ENCODE results near the gene TEAD3.
"Not testable (repeated sequence)": the region's sequence is repeated elsewhere in the genome, so short reads cannot be mapped to it uniquely, and the experiment has no call there.

Gene TEAD3

GRCh38 chr6:35496841-35497570, at the start of gene TEAD3:
TEAD3 (minus strand) TSS chr6:35497079.
- peak; percentile 50 for DNase-seq

GRCh38 chr6:35544769-35545361, 48.0 kb upstream of the TEAD3 start:
- DNase-seq = no peak

GRCh38 chr6:35543459-35544193, 46.7 kb upstream of the TEAD3 start:
- DNase-seq = no peak

GRCh38 chr6:35541836-35542235, 45.0 kb upstream of the TEAD3 start:
- no peak for DNase-seq

GRCh38 chr6:35539223-35539622, 42.3 kb upstream of the TEAD3 start:
- no peak for DNase-seq

- not testable (repeated sequence) for DNase-seq
Measured at GRCh38 chr6:35535847-35536246, 39.0 kb upstream of the TEAD3 start.

- no peak for DNase-seq
Measured at GRCh38 chr6:35534407-35535170, 37.7 kb upstream of the TEAD3 start.

GRCh38 chr6:35533981-35534380, 37.1 kb upstream of the TEAD3 start:
- no peak for DNase-seq

GRCh38 chr6:35532126-35532525, 35.2 kb upstream of the TEAD3 start:
- DNase-seq = no peak

GRCh38 chr6:35524380-35525020, 27.6 kb upstream of the TEAD3 start:
- no peak for DNase-seq

- DNase-seq = peak; percentile 78
Measured at GRCh38 chr6:35522660-35523658, 26.1 kb upstream of the TEAD3 start.

- DNase-seq = no peak
Measured at GRCh38 chr6:35522151-35522550, 25.3 kb upstream of the TEAD3 start.

- no peak for DNase-seq
Measured at GRCh38 chr6:35521235-35521634, 24.4 kb upstream of the TEAD3 start.

- no peak for DNase-seq
Measured at GRCh38 chr6:35519313-35520015, 22.6 kb upstream of the TEAD3 start.

- DNase-seq = no peak
Measured at GRCh38 chr6:35518566-35519312, 21.9 kb upstream of the TEAD3 start.

- DNase-seq = not testable (repeated sequence)
Measured at GRCh38 chr6:35517978-35518377, 21.1 kb upstream of the TEAD3 start.

GRCh38 chr6:35516712-35517111, 19.8 kb upstream of the TEAD3 start:
- no peak for DNase-seq

- not testable (repeated sequence) for DNase-seq
Measured at GRCh38 chr6:35515939-35516338, 19.1 kb upstream of the TEAD3 start.

- no peak for DNase-seq
Measured at GRCh38 chr6:35514587-35514986, 17.7 kb upstream of the TEAD3 start.

GRCh38 chr6:35512740-35513139, 15.9 kb upstream of the TEAD3 start, which contains the start of gene TULP1:
TULP1 (minus strand) TSS chr6:35512896; CDS start chr6:35512858, 38 bp downstream.
- no peak for DNase-seq

Measured in activated CD4-positive, CD25-positive, alpha-beta regulatory T cell treated with anti-CD3 and anti-CD28 coated beads, Interleukin-2, amount 50 U/mL, for 72 hours (primary cell).